Inflammatory macrophage treated with lipopolysaccharide for 4 hours (primary cell): ENCODE data around the gene CFAP299.
A peak's percentile ranks its signal among the peaks of the same experiment; 100 is the strongest.

ENCODE experiments used
- DNase-seq: peaks from one replicate; pipeline ENCODE4 v3.0.0-alpha.2; 2020

CFAP299 gene

GRCh38 chr4:80967346-80967745 is 631.8 kb downstream of the CFAP299 start:
- DNase-seq, result no peak

GRCh38 chr4:80980239-80980638 is 644.7 kb downstream of the CFAP299 start:
- DNase-seq, result no peak

- DNase-seq, result no peak
These were observed 650.5 kb downstream of the CFAP299 start for GRCh38 chr4:80986011-80986410.

- peak; percentile 56 for DNase-seq
These were observed 654.5 kb downstream of the CFAP299 start for GRCh38 chr4:80989921-80990544.

DNA sequence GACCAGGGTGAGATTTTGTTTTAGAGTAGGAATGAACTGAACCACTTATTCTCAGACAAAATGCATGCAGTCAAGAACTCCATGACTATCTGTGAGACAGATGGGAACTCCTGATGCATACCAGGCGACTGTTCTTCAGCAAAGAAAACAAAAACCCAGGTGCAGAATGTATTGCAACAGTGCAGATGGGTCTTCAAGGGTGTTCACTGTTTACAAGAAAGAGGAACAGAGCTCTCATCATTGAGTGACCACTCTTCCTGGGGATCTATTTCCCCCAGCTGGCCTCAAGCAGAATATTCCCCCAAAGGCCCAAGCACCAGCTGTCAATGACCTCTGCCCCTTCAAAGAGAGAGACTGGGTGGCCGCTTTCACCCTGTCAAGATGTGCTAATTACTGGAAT is 655.3 kb downstream of the CFAP299 start:
- DNase-seq, result no peak

DNA sequence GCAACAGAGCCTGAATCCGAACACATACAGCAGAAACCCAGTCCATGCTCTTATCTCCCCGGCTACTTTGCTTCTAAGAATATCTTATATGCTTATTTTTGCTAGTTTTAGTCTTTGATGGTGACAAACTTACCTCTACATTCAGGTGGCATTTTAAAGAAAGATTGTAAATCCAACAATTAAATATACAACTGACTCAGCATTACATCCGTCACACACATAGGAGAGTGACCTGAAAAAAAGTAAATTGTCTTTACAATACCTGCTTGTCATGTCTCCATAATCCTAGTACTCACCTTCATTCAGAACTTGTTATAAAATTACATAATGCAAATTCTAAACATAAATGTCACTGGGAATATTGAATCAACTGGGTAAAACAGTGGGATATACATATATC is 664.4 kb downstream of the CFAP299 start:
- DNase-seq, result no peak

GRCh38 chr4:81003597-81004111 is 668.1 kb downstream of the CFAP299 start:
- DNase-seq, result no peak

DNA sequence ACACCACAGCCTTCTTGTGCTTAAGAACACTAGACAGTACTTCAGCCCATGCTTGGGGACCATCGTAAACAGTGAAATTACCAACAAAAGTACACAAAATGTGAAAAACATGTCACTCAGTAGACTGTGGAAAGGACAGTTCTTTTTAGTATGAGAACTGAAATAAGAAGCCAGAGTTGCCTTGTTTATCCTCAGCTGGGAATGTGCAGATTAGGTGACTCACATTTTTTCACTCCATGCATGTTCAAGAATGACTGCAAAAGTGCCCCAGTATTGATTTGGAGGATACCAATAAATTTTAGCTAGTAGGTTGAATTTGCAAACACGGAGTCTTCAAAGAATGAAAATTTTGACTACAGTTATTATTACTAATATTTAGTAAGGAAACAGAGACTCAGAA is 671.9 kb downstream of the CFAP299 start:
- DNase-seq, result no peak
